ENCODE measurements around the gene RGPD5. TPM values are rescaled to one million over a fixed set of nuclear protein-coding genes. Genes with fewer than 3 reads are reported as not detected.
"Not testable (repeated sequence)": the region's sequence is repeated elsewhere in the genome, so short reads cannot be mapped to it uniquely, and the experiment has no call there.

RGPD5 gene
- total and polyA plus RNA-seq, 2 donors (not counting 3 experiments of a cell fraction or from before 2014, with no cell fraction given) = 10.5 to 58.0 TPM

DNA sequence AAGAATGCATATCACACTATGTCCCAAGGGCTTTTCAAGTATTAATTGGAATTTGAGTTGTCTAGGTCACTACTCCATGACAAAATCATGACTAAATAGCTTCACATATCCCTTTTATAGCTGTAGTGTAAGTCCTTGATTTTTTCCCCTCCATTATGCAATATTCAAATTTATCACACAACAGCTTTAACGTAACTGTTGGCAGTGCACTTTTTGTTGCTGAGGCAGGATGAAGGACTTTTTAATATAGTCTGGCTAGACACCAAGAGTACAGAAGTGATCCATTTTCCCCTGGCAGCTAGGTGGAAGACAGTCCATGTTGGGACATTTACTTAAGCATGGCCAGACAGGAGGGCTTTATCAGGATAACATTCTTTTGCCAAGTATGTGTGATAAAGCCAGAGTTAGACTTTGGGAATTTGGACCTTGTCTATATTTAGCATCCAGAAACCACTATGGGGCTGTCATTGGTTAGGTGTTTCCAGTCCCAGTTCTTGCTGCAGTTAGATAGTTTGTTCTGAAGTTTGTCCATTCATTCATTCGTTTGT, 11.6 kb upstream of the RGPD5 start:
- FAIRE-seq; intact Hi-C loops (cut with micrococcal nuclease); H3K4me3 ChIP-seq (replicated peaks in 1 of 3; ENCODE audit: insufficient read depth in 1 of 3, low read depth in 1 of 3, low read length in 3 of 3); H3K4me2 ChIP-seq (ENCODE audit: insufficient read depth, low read length); H2AFZ ChIP-seq (ENCODE audit: low read depth, low read length); H3K4me1 ChIP-seq (ENCODE audit: control insufficient read depth, extremely low read depth, insufficient read depth, low read length); DNase-seq (ENCODE audit: low read depth, low spot score); H3K27me3 ChIP-seq (ENCODE audit: control insufficient read depth in 2 of 2, insufficient read depth in 2 of 2, low read length in 2 of 2); H3K9me3 ChIP-seq (replicated peaks; ENCODE audit: control insufficient read depth, insufficient read depth, low read length); BruUV-seq (replicated peaks); dilution Hi-C loops (cut with MboI; ENCODE audit: extremely low pct_ligation_motif_present, low sequenced_read_pairs); H3K79me2 ChIP-seq (ENCODE audit: control insufficient read depth, insufficient read depth, low read length); POLR2A ChIA-PET; H3K9ac ChIP-seq (replicated peaks; ENCODE audit: extremely low read depth, insufficient read depth, low read length); H3K9me1 ChIP-seq (replicated peaks; ENCODE audit: control insufficient read depth, extremely low read depth, insufficient read depth, low read length); H3K27ac ChIP-seq (ENCODE audit: insufficient read depth, low read depth, low read length); CTCF ChIA-PET; H4K20me1 ChIP-seq (replicated peaks; ENCODE audit: control insufficient read depth, extremely low read depth, insufficient read depth, low read length); H3K36me3 ChIP-seq (ENCODE audit: control insufficient read depth in 2 of 2, extremely low read depth in 1 of 2, insufficient read depth in 2 of 2, low read length in 2 of 2): not testable (repeated sequence)

DNA sequence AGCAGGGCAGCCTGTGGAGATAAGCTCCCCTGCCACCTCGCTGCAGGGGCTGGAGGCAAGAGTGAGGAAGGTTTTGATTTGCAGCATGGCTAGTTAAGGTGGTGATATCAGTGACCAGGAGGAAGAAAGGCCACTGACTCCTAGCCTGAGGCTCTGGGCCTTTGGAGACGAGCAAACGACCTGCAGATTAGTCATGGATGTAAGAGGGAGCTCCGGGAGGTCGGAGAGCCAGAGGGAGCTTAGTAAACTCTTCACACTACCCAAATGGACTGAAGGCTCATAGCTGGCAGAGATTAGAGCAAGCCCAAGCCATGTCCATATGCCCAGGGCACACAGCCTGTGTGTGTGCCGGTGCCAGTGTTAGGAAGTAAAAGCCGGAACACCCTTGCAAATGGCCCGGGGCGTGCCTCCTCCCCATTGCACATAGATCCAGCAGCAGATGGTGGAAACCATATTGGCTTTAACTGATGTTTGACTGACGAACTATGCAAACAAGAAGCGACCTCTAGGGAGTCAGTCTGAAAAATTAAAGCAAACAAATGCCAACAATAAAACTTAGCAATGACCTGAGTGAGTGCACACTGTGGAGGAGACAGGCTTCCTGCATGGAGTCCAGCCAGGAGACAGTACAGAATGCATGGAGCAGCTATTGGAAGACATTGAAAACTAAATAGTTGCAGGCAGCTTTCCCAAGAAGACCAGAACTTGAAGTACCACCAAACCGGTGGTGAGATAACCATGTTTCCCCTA, 2.4 kb upstream of the RGPD5 start:
- H2AFZ ChIP-seq (ENCODE audit: low read depth, low read length); FAIRE-seq; H3K27ac ChIP-seq (ENCODE audit: insufficient read depth, low read depth, low read length); H3K4me2 ChIP-seq (ENCODE audit: insufficient read depth, low read length); H3K4me3 ChIP-seq (replicated peaks in 1 of 3; ENCODE audit: insufficient read depth in 1 of 3, low read depth in 1 of 3, low read length in 3 of 3); DNase-seq (ENCODE audit: low read depth, low spot score); H3K9me3 ChIP-seq (replicated peaks; ENCODE audit: control insufficient read depth, insufficient read depth, low read length); intact Hi-C loops (cut with micrococcal nuclease); BruUV-seq (replicated peaks); POLR2A ChIA-PET; H3K27me3 ChIP-seq (ENCODE audit: control insufficient read depth in 2 of 2, insufficient read depth in 2 of 2, low read length in 2 of 2); dilution Hi-C loops (cut with MboI; ENCODE audit: extremely low pct_ligation_motif_present, low sequenced_read_pairs); H3K36me3 ChIP-seq (ENCODE audit: control insufficient read depth in 2 of 2, extremely low read depth in 1 of 2, insufficient read depth in 2 of 2, low read length in 2 of 2); CTCF ChIA-PET; H3K79me2 ChIP-seq (ENCODE audit: control insufficient read depth, insufficient read depth, low read length); H3K9me1 ChIP-seq (replicated peaks; ENCODE audit: control insufficient read depth, extremely low read depth, insufficient read depth, low read length); H3K9ac ChIP-seq (replicated peaks; ENCODE audit: extremely low read depth, insufficient read depth, low read length); H3K4me1 ChIP-seq (ENCODE audit: control insufficient read depth, extremely low read depth, insufficient read depth, low read length); H4K20me1 ChIP-seq (replicated peaks; ENCODE audit: control insufficient read depth, extremely low read depth, insufficient read depth, low read length): not testable (repeated sequence)

DNA sequence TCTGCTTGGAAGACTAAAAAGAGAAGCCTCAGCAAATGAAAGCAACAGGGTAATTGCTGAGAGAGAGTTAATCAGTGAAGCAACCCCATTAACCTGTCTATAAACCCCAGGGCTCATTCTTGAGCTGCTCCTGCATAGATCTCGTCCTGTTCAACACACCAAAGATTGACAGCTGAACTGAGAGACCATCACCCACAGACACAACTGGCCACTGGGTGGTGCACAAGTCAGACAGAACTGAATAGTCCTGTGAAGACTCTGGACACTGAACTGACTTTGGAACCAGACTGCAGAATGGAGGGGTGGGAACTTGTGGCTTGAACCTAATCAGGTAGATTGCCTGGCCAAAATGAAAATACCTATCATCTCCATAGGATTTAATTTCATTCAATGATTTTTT, 1.4 kb upstream of the RGPD5 start:
- intact Hi-C loops (cut with micrococcal nuclease); H3K9me3 ChIP-seq (replicated peaks; ENCODE audit: control insufficient read depth, insufficient read depth, low read length); POLR2A ChIA-PET; FAIRE-seq; H3K4me2 ChIP-seq (ENCODE audit: insufficient read depth, low read length); H3K9ac ChIP-seq (replicated peaks; ENCODE audit: extremely low read depth, insufficient read depth, low read length); H3K27ac ChIP-seq (ENCODE audit: insufficient read depth, low read depth, low read length); BruUV-seq (replicated peaks); CTCF ChIA-PET; H4K20me1 ChIP-seq (replicated peaks; ENCODE audit: control insufficient read depth, extremely low read depth, insufficient read depth, low read length); H3K4me3 ChIP-seq (replicated peaks in 1 of 3; ENCODE audit: insufficient read depth in 1 of 3, low read depth in 1 of 3, low read length in 3 of 3); DNase-seq (ENCODE audit: low read depth, low spot score); H3K79me2 ChIP-seq (ENCODE audit: control insufficient read depth, insufficient read depth, low read length); H3K27me3 ChIP-seq (ENCODE audit: control insufficient read depth in 2 of 2, insufficient read depth in 2 of 2, low read length in 2 of 2); H2AFZ ChIP-seq (ENCODE audit: low read depth, low read length); H3K36me3 ChIP-seq (ENCODE audit: control insufficient read depth in 2 of 2, extremely low read depth in 1 of 2, insufficient read depth in 2 of 2, low read length in 2 of 2); H3K4me1 ChIP-seq (ENCODE audit: control insufficient read depth, extremely low read depth, insufficient read depth, low read length); dilution Hi-C loops (cut with MboI; ENCODE audit: extremely low pct_ligation_motif_present, low sequenced_read_pairs); H3K9me1 ChIP-seq (replicated peaks; ENCODE audit: control insufficient read depth, extremely low read depth, insufficient read depth, low read length): not testable (repeated sequence)

DNA sequence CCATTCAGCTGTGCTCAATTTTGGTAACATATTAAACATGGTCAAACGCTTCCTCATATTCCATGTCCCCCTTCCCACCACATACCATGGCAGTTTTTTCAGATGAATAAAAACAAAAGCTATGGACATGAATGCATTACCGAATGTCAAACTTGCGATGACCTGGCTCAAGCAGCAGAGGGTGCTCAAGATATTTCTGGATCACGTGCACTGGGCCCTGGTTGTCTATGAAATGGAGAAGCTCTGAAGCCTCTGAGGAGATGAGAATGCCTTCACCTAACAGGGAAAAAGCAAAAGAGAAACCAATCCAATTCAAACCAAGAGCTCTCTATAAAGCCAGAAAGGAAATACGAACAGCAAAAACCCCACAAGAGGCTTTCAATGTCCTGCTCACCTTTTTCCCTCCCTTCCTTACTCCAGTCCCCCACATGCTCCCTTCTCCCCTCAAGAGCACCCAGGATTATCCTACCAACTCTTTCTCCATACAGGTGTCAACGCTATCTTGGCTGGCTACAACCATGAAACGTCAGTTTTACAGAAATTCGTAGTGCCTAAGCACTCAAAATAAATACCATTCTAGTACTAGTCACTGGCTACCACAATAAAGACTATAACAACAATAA, 77.1 kb downstream of the RGPD5 start:
- H3K27ac ChIP-seq (ENCODE audit: insufficient read depth, low read depth, low read length); H3K4me2 ChIP-seq (ENCODE audit: insufficient read depth, low read length); dilution Hi-C loops (cut with MboI; ENCODE audit: extremely low pct_ligation_motif_present, low sequenced_read_pairs); H3K79me2 ChIP-seq (ENCODE audit: control insufficient read depth, insufficient read depth, low read length); H3K36me3 ChIP-seq (ENCODE audit: control insufficient read depth in 2 of 2, extremely low read depth in 1 of 2, insufficient read depth in 2 of 2, low read length in 2 of 2); POLR2A ChIA-PET; intact Hi-C loops (cut with micrococcal nuclease); BruUV-seq (replicated peaks); H3K4me3 ChIP-seq (replicated peaks in 1 of 3; ENCODE audit: insufficient read depth in 1 of 3, low read depth in 1 of 3, low read length in 3 of 3); H4K20me1 ChIP-seq (replicated peaks; ENCODE audit: control insufficient read depth, extremely low read depth, insufficient read depth, low read length); H3K9ac ChIP-seq (replicated peaks; ENCODE audit: extremely low read depth, insufficient read depth, low read length); H2AFZ ChIP-seq (ENCODE audit: low read depth, low read length); H3K9me3 ChIP-seq (replicated peaks; ENCODE audit: control insufficient read depth, insufficient read depth, low read length); CTCF ChIA-PET; H3K4me1 ChIP-seq (ENCODE audit: control insufficient read depth, extremely low read depth, insufficient read depth, low read length); H3K27me3 ChIP-seq (ENCODE audit: control insufficient read depth in 2 of 2, insufficient read depth in 2 of 2, low read length in 2 of 2); DNase-seq (ENCODE audit: low read depth, low spot score); H3K9me1 ChIP-seq (replicated peaks; ENCODE audit: control insufficient read depth, extremely low read depth, insufficient read depth, low read length): not testable (repeated sequence)
- FAIRE-seq = peak; percentile 12
